Renal cortex interstitium (tissue), 11 donors: ENCODE results near the gene CCDC74A. TPM values are rescaled to one million over a fixed set of nuclear protein-coding genes. Genes with fewer than 3 reads are reported as not detected.
"Not testable (repeated sequence)": the region's sequence is repeated elsewhere in the genome, so short reads cannot be mapped to it uniquely, and the experiment has no call there.

Experiments used
- DNase-seq, 11 donors: peaks; one replicate each; pipeline ENCODE4 v3.0.0-alpha.2; 2013; ENCODE audit warnings: low read depth in 9 of 11, low spot score in 4 of 11; ENCODE audit errors: extremely low read depth in 1 of 11
- polyA plus RNA-seq, 3 donors: library from polyadenylated mRNA; unstranded; fragments of 120-200 nt; gene quantifications; one replicate each; pipeline ENCODE4 v1.2.1, GENCODE V29; 2013; ENCODE audit not compliant: insufficient read length in 3 of 3

Gene CCDC74A
- polyA plus RNA-seq, 3 donors = 13.4 to 18.5 (median 18.2) TPM

DNA sequence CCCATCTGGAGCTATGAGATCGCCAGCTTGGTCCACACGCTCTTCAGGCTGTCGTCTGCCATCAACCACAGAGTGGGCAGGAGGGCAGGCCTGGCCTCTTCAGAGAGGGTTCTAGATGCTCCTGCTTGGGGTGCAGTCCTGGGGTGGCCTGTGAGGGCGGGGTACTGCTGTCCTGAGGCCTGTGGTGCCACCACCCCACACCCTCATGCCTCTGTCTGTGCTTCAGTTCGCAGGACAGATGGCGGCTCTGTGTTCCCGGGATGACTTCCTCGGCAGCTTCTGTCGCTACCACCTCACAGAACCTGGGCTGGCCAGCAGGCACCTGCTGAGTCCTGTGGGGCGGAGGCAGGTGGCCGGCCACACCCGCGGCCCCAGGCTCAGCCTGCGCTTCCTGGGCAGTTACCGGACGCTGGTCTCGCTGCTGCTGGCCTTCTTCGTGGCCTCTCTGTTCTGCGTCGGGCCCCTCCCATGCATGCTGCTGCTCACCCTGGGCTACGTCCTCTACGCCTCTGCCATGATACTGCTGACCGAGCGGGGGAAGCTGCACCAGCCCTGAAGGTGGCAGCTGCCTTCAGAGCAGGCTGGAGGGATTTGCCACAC is 7.7 kb upstream of the CCDC74A start:
- not testable (repeated sequence) for DNase-seq

DNA sequence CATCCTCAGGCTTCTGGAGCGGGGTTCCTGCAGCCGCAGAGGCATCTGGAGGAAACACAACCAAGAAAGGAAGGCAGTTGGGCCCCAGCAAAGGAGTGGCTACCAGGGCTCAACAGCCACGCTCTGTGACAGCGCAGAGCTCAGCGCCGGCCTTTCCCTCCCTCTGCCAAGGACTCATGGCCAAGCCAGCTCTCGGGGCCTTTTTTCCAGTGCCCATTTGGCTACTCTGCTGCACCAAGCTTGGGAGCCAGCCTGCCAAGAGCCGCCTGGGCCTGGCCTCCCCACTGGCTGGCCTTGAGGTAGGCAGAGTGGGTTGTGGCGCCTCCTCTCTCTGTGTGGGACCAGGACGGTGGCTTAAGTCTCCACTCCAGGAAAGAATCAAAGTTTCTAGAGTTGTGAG is 7.2 kb upstream of the CCDC74A start:
- no peak for DNase-seq

DNA sequence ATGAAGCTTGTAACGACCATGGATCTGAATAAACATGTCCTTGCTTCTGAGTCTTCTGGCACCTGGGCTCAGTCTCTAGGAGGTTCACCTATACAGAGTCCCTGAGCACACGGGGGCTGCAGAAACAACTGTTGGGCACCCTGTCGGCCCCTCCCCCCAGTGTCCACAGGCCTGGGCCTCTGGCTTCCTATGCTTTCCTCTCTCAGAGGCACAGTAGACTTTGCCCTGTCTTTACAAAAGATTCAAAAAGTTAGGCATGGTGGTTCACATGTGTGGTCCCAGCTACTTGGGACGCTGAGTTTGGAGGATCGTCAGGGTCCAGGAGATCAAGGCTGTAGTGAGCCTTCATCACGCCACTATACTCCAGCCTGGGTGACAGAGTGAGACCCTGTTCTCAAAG is 6.2 kb upstream of the CCDC74A start:
- not testable (repeated sequence) for DNase-seq

GRCh38 chr2:131521961-131522781 is 5.5 kb upstream of the CCDC74A start:
- no peak for DNase-seq

- DNase-seq = not testable (repeated sequence)
Observed at GRCh38 chr2:131525256-131525655, 2.4 kb upstream of the CCDC74A start.

DNA sequence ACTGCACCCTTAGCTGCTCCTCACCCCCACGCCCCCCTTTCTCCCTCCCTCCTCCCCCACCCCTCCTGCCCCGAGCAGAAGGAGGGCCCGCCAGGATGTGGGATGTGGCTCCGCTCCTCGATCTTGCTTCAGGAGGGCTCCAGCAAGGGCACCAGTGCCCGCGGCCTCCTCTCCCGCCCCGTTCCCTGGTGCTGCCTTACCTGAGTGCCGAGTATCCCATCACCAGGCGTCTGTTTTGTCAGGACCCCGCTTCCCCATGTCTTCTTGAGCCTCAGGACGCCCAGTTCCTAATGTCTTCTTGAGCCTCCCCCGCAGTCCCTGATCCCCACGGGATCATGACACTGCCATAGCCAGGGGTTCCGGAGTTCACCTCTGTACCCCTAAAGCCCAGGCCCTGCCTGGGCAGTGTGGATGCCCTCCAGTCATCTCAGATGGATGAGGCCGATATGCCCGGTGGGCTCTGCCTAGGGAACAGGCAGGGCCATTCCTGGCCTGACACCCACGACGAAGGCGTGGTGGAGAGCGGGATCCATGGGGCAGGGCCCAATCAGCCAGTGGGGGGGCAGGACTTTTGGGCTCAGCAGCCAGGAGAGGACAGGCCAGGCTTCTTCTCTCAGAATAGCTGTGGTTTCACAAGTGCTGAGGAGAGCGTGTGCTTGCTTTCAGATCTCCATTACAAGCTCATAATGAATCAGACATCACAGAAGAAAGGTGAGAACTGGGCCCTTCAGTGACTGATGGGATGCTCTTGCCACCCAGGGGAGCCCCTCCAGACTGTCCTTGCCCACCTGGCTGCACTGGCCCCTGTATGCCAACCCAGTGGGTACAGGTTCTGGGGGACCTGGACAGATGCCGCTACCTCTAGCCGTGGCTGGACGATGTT is 1.5 kb downstream of the CCDC74A start:
- DNase-seq = not testable (repeated sequence)

DNA sequence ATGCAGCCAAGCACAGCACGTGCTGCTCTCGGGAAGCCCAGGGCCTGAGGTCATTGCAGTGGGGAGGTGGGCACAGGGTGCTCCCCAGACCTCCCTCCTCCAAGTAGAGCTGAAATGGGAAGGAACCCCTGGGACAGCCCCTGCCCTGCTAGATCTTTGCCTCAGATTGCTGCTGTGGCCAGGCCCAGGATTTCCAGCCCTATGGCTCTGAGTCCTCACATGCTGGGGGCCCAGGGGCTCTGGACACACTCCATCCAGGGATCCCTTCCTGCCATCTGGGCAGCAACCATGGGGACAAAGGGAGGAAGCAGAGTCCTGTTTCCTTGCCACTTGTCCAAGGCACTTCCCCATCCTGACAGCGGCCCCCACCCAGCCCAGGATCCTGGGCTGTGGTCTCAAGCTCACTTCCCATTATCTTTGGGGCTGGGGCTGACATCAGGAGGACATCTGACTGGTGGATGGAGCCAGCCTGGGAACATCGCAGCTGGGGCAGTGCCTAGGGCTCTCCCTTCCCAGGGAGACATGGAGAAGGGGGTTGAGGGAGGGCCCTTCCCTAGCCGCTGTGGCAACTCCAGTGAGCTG is 2.3 kb downstream of the CCDC74A start:
- DNase-seq = not testable (repeated sequence)

DNA sequence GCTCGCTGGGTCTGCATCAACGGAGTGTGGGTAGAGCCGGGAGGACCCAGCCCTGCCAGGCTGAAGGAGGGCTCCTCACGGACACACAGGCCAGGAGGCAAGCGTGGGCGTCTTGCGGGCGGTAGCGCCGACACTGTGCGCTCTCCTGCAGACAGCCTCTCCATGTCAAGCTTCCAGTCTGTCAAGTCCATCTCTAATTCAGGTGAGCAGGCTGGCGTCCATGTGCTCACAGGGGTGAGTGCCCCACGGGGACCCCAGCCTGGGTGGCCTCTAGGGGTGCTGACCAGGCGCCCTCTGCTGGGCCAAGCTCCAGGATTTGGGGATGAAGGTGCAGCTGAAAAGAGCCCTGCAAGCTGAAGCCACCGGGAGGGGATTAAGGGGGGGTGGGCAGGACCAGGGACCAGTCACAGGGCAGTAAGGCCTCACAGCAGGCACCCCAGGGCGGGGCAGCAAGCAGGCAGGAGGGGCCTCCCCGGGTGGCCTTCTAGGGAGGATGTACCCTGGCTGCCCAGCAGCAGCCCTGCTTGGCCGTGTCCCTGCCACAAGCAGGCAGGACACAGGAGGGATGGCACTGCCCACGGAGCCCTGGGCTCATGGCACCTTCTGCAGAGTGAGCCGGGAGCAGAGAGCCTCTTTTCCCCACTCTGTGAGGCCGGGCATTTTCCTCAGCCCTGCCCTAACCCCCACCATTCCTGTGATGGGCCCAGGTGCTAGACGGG is 3.1 kb downstream of the CCDC74A start:
- DNase-seq = not testable (repeated sequence)

GRCh38 chr2:131531547-131532185 is 4.0 kb downstream of the CCDC74A start:
- DNase-seq = not testable (repeated sequence)

DNA sequence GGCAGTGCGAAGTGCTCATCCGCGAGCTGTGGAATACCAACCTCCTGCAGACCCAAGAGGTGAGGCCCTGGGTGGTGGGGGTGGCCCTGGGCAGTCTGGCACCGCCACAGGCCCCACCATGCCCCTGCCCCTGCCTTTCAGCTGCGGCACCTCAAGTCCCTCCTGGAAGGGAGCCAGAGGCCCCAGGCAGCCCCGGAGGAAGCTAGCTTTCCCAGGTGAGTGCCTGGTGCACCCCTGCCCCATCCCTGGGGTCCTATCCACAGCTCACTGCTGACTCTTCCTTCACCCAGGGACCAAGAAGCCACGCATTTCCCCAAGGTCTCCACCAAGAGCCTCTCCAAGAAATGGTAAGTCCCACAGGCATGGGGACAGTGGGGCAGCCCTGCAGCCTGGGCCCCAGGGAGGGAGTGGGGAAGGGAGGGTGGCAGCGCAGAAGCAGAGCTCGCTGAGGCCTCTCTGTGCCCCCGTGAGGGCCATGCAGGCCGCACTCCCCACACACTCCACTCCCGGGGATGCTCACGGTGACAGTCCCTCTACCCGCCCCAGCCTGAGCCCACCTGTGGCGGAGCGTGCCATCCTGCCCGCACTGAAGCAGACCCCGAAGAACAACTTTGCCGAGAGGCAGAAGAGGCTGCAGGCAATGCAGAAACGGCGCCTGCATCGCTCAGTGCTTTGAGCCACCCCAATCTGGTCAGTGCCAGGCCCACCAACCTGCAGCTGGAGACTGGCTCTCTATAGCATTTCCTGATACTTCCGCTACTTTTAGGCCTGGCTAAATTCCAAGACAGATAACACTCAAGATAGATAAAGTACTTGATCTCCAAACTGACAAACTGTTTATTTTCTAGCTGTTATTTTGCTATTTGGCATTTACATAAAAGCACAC is 5.3 kb downstream of the CCDC74A start:
- not testable (repeated sequence) for DNase-seq

GRCh38 chr2:131533609-131534316 is 6.1 kb downstream of the CCDC74A start:
- not testable (repeated sequence) for DNase-seq

DNA sequence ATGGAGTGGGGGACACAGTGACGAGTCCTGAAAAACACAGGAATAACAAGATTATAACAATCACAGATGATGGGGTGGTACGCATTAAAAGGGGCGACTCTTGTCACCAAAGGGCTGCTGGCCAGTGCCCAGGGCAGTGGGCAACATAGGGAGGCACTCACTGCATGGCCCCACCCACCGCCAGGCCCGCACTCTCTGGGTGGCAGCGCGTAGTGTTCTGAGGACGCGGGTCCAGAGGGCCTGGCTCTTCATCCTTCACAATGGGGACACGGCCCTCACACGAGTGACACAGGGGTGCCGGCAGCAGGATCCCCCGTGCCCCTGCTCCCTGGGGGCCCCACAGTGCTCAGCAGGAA is 6.6 kb downstream of the CCDC74A start:
- not testable (repeated sequence) for DNase-seq

- DNase-seq = not testable (repeated sequence)
Observed at GRCh38 chr2:131534965-131535364, 7.3 kb downstream of the CCDC74A start.

DNA sequence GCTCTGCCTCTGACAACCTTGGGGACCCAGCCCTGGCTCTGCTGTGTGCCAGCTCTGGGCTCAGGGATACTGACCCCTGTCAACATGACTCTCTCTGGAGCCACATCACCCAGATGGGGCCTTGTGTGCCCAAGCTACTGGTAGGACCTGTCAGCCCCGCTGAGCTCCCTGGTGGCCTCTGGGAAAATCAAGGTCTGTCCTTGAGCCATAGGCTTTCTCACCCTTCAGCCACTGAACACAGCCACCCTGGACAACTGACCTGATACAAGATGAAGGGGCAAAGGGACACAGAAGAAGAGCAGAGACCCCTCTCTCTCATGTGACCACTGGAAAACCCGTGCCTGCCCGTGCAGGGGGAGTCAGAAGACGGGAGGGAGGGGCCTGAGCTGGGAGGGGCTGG is 7.8 kb downstream of the CCDC74A start:
- DNase-seq = no peak

DNA sequence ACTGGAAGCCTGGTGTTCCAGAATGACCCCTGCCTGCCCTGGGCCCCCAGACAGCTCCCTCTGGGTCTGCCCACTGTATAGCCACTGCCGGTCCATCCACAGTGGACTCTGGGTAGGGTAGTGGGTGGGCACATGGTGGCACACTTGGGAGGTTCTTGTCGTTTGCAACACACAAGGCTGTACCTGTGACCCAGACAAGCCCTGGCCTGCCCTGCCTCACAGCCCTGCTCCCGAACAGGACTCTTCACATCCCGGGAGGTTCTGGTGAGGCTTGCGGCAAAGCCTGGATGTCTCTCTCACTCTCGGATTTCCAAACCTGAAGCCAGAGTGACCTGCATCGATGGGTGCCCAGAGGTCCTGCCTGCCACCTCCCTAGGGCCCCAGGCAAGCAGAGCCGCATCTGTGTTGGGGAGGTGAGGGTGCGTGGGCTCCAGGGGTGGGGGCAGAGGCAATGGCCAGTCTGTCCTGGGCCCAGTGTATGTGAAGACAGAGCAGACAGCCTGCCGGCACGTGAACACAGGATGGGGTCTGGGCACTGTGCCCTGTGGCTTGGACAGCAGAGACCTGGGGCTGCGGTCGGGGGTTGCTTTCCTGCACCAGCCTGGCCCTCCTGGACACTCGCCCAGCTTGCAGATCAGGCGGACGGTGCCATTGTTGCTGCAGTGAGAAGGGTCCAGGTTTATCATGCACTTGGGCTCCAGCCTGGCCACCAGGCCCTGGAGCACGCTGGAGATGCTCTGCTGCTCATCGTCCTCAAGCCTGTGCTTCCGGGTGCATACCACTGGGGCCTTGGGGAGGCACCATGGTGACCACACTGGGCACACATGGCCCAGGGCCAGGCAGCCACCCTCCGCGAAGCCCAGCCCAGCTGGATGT is 8.5 kb downstream of the CCDC74A start:
- not testable (repeated sequence) for DNase-seq

DNA sequence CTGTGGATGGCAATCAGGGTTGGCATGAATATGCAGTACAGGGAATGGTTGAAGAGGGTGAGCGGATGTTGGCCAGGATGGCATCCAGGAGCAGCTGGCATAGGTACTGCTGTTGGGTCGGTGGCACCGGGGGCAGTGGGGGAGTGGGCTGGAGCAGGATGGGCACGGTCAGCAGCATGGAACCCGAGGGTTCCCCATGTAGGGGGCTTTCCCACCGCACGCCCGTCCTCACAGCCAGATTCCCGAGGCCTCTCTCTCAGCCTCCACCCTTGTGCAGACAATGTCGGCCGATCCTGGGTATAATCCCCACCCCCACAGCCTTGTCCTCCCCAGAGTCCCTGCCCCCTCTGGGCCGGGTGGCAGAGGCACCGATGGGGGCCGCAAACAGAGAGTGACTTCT is 9.2 kb downstream of the CCDC74A start:
- DNase-seq = not testable (repeated sequence)
